Globus pallidus (tissue), 1 donor: ENCODE measurements around the gene FCN2.

Experiments
- DNase-seq: peaks from one replicate; pipeline ENCODE4 v3.0.0-alpha.2; 2015; ENCODE audit warnings: low spot score

FCN2 gene

GRCh38 chr9:134888603-134889190 is 8.1 kb downstream of the FCN2 start:
- DNase-seq, result no peak

- no peak for DNase-seq
Observed at GRCh38 chr9:134889386-134890154, 9.0 kb downstream of the FCN2 start.

DNA sequence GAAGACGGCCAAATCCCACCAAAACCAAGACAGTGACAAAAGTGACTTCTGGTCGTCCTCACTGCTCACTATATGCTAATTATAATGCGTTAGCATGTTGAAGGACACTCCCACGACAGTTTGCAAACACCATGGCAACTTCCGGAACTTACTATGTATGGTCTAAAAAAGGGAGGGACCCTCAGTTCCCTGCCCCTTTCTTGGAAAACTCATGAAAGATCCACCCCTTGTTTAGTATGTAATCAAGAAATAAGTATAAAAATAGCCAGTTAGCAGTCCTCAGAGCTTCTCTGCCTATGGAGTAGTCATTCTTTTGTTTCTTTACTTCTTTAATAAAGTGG is 9.5 kb downstream of the FCN2 start:
- no peak for DNase-seq

GRCh38 chr9:134891053-134891452 is 10.4 kb downstream of the FCN2 start:
- DNase-seq, result no peak

DNA sequence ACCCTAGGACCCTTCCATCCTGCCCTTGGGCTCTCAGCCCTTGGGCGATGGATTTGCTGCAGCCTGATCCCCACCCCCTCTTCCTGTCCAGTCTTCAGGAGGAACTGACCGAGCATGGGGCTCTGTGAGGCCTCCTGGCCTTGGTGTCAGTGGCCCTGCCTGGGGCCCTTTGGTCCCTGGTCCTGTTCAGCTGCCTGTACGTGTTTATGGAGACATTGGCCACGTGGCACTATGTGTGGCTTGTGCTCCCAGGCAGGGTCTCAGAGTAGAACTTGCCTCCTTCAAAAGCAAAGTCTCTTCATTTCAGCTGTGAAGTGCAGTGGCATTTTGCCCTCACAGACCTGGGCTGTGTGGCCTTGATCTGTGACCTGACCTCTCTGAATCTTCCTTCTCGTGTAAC is 11.1 kb downstream of the FCN2 start:
- no peak for DNase-seq

DNA sequence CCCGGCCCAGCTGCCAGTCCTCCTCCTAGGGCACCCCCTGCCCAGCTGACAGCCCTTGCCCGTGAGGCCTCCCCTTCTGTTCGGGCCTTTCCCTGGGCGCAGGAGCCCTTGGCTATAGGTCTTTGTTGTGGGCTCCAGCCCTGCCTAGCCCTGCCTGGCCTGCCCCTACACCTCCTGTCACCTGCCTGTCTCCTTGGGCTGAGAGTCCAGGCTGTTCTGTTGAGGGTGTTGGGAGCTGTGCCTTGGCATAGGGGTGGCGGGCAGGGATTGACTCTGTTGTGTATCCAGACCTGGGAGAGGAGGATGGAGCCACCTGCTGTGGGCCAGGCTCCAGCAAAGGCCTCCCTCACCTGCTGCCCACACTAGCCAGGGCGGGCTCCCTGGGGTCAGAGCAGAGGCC is 11.6 kb downstream of the FCN2 start:
- DNase-seq, result no peak

- no peak for DNase-seq
Observed at GRCh38 chr9:134892820-134893420, 12.3 kb downstream of the FCN2 start.

GRCh38 chr9:134894136-134894860 is 13.7 kb downstream of the FCN2 start:
- no peak for DNase-seq

GRCh38 chr9:134895097-134895496 is 14.5 kb downstream of the FCN2 start:
- no peak for DNase-seq

DNA sequence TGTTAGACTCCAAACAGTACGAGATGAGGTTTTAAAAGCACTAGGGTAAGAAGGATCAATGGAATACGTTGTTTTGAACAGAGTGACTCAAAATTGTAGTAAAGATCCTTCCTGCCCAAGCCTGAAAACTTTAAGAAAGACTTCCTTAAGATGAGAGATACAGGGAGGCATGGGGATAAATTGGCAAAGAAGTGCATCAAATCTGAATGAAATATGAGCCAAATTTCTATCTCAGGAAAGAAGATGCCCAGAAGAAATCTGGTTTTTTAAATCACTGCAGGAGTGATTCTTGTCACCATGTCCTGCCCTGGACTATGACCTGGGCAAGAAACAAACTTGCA is 14.9 kb downstream of the FCN2 start:
- no peak for DNase-seq

DNA sequence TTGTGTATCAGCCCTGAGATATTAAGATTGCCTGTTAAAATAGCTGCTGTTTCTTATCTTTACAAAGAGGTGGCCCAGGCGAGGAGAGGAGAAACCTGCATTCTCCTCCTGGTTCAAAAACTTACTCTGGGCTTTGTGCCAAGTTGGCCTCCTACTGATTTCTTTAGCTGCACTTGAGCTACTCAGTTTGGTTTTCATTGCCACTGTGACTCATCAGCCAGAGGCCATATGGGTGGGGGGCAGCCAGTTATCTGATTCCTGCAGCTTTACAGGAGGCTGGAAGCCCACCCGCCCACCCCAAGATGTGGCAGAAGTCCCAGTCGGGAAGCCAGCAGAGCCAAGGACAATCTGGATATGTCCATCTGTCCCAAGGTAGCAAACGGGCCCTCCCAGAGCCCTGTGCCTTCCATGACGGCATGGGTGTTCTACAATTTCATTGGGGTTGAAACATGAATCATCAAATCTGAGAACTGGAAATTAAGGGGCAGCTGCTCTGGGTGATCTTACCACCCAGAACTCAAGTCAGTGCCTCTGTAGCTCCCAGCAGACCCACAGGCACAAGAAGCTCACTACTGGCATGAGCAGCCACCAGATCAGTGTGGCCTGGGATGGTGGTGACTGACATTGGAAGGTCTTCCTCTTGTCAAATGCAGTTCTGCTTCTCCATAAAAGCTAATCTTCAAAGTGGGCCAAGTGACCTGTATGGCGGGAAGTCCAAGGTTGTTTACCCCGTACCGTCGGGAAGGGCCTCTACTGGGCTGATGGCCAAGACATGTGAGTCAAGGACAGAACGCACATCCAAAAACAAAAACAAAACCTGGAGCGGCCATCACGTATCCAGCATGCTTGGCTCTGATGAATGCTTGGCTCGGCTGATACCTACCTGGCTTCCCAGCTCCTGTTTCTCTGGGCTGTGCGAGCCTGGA is 15.6 kb downstream of the FCN2 start:
- no peak for DNase-seq

DNA sequence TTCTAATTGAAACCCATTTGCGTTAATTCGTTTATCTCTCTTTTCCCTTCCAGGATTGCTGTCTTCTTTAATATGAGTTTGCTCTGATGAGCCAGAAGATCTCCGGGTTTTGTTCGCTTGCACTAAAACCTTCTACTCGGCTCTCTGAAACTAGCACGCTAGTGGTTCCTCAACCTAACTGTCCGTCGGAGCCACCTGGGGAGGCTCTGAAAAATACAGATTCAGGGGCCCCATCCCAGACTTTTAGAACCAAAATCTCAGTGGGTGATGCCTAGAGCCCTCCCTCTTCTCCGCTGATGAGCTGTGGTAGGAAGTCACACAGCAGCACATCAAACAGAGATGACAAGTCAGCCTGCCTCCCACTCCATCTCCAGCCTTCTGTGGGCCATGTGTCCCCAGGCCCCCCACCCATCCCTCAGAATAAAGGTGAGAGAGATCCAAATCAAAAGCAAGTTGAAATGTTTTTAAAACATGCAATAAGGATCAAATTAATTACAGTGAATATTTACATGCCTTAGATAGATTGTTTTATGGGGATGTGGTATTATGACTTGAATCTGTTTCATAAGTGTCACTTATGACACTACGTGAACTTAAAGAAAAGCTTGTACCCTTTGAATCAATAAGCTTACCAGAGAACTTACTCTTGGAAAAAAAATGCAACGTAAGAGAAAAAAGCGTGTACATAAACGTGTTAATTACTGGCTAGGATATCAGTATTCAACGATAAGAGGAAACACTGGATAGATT is 16.4 kb downstream of the FCN2 start:
- no peak for DNase-seq

DNA sequence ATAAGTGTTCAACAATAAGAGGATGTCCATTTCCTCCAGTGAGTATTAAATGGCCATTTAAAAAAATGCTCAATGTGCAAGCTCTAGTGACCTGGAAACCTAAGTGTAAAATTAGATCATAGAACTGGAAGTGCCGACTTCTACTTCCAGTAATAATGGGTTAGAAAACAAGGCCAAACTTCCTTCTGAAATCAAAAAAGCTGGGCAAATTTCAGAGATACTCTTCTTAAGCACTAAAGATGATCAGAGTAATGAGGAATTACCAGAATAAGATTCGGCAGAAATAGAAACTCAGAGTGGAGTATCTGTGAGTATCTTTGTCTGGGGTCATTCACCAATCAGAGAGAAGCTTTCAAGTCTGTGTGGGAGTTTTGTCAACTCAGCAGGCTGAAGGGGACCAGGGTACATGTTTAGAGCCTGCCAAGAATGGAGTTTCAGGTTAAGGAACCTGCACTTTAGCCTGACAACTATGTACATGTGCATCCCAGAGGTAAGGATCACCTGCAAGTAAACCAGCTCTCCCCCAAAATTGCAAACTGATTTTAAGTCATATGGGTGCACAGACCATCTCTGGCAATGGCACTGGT is 17.1 kb downstream of the FCN2 start:
- DNase-seq, result no peak

DNA sequence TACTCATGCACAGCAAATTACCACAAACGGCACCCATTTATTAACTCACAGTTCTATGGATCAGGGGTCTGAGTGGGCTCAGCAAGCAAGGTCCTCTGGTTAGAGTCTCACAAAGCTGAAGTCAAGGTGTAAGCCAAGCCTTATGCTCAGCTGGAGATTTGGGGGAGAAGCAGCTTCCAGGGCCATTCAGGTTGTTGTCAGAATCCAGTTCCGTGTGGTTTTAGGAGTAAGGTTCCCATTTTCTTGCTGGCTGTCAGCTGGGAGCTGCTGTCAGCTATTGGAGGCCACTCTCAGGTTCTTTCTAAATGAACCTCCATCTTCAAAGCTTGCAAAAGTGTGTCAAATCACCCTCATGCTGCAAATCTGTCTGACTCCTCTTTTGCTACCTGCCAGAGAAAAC is 17.7 kb downstream of the FCN2 start:
- no peak for DNase-seq

- DNase-seq, result no peak
Observed at GRCh38 chr9:134899168-134899567, 18.6 kb downstream of the FCN2 start.

DNA sequence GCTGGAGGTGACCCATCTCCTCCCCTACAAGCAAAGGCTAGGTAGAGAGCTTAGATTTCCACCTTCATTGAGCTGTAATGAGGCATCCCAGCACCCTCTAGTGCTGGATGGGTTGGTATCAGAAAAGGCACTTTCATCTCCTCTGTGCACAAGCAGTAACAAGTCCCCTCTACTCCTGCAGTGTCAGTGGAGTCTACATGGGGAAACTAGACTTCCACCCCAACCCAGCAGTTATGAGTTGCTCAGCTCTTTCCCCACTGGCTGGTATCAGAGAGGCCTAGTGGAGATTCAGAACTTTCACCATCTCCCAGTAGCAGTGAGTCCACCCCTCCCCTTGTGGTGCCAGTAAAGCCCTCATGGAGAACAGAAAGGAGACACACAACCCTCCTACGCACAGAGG is 19.2 kb downstream of the FCN2 start:
- no peak for DNase-seq

- DNase-seq, result no peak
Observed at GRCh38 chr9:134902936-134903335, 22.3 kb downstream of the FCN2 start.

- no peak for DNase-seq
Observed at GRCh38 chr9:134908524-134909309, 28.1 kb downstream of the FCN2 start.

DNA sequence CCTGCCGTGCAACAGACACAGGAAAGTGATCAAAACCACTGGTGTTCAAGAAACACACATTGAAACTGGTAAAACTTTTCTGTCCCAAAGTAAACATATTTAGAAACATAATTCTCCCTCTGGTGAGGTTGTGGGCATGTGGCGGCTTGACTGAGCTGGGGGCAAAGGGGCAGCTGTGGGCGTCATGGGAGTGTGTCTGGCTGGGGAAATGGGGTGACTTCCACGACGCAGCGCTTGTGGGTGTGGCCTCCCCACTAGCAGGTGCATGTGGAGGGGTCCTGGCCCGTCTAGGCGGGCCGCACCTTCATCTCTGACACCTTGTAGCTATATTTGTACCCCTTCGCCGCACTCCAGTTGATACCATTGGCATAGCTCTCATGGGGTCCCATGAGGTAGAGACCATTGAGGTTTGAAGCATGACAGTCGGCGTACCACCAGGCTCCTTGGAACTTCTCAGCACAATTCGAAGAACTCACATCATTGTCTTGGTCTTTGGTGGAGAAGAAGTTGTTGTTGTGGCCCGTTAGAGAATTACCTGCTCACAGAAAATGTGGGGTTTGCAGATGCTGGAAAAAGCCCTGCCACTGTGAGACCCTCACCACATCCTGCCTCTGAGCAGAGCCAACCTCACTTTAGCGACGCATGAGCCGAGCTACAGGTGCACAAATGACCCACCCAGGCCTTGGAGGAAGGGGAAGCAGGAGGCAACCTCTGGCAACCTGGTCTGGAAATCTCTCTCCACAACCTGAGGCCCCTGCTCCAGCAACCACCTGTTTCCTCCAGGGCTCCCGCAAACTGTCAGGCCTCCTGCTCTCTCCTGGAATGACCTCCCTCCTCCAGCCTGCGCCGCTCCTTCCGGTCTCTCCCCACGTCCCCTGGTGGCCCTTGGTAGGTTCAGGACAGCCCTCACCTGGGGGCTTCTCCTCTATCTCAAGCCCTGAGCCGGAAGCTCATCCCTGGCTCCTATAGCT is 29.2 kb downstream of the FCN2 start:
- no peak for DNase-seq
